ENCODE data around the gene DBH. TPM values are rescaled to one million over a fixed set of nuclear protein-coding genes. Genes with fewer than 3 reads are reported as not detected.

The DBH gene
- total and polyA plus RNA-seq, 2 donors (not counting 3 experiments of a cell fraction or from before 2014, with no cell fraction given), result not detected

- POLR2A ChIA-PET, result no interaction called here
Observed at GRCh38 chr9:133705576-133705975, 69.4 kb downstream of the DBH start.

More at GRCh38 chr9:133705576-133705975, 69.4 kb downstream of the DBH start:
- Histone ChIP-seq H3K79me2 (ENCODE audit: control insufficient read depth, insufficient read depth, low read length) (no peaks in the 10 kb centered on the region), H3K4me1 (ENCODE audit: control insufficient read depth, extremely low read depth, insufficient read depth, low read length) (no peaks in the 10 kb centered on the region), H3K4me2 (ENCODE audit: insufficient read depth, low read length) (no peak overlapping the region), H4K20me1 (replicated peaks; ENCODE audit: control insufficient read depth, extremely low read depth, insufficient read depth, low read length) (no peaks in the 10 kb centered on the region), H3K36me3 (ENCODE audit: control insufficient read depth in 2 of 2, extremely low read depth in 1 of 2, insufficient read depth in 2 of 2, low read length in 2 of 2) (no peaks in the 10 kb centered on the region), H3K9ac (replicated peaks; ENCODE audit: extremely low read depth, insufficient read depth, low read length) (no peak overlapping the region), H2AFZ (ENCODE audit: low read depth, low read length) (no peak overlapping the region), H3K27me3 (ENCODE audit: control insufficient read depth in 2 of 2, insufficient read depth in 2 of 2, low read length in 2 of 2) (peaks cover 0 to 2% of the 10 kb centered on the region in 2 experiments), H3K9me3 (replicated peaks; ENCODE audit: control insufficient read depth, insufficient read depth, low read length) (no peaks in the 10 kb centered on the region), H3K4me3 (replicated peaks in 1 of 3; ENCODE audit: insufficient read depth in 1 of 3, low read depth in 1 of 3, low read length in 3 of 3) (no peak overlapping the region), H3K9me1 (replicated peaks; ENCODE audit: control insufficient read depth, extremely low read depth, insufficient read depth, low read length) (no peaks in the 10 kb centered on the region), H3K27ac (ENCODE audit: insufficient read depth, low read depth, low read length) (no peak overlapping the region)
- dilution Hi-C loops (cut with MboI; ENCODE audit: extremely low pct_ligation_motif_present, low sequenced_read_pairs), result no loop called here
- no peak for FAIRE-seq
- no TSS peak for BruUV-seq (replicated peaks)
- DNase-seq (ENCODE audit: low read depth, low spot score), result no peak
- TF ChIP-seq MAX (IDR thresholded peaks at IDR 0.05; ENCODE audit: insufficient read depth, insufficient read length) (no peak), CTCF (IDR thresholded peaks at IDR 0.05; ENCODE audit: extremely low read depth in 1 of 2, insufficient read depth in 1 of 2, low read depth in 1 of 2, low read length in 2 of 2) (no peak), FOS (IDR thresholded peaks at IDR 0.05; ENCODE audit: borderline replicate concordance, insufficient read depth, low read length) (no peak), EZH2 (IDR thresholded peaks at IDR 0.05; ENCODE audit: borderline replicate concordance, low read depth, low read length, severe bottlenecking) (no peak), POLR2AphosphoS5 (IDR thresholded peaks at IDR 0.05; ENCODE audit: insufficient read depth, low read depth, low read length) (no peak), GATA2 (IDR thresholded peaks at IDR 0.05; ENCODE audit: insufficient read depth, insufficient read length, low read depth, low read length) (no peak), JUN (IDR thresholded peaks at IDR 0.05; ENCODE audit: borderline replicate concordance, insufficient read depth, insufficient read length, low read depth) (no peak), MYC (IDR thresholded peaks at IDR 0.05; ENCODE audit: low read depth, low read length) (no peak), POLR2A (IDR thresholded peaks at IDR 0.05; ENCODE audit: low read depth, low read length) (no peak)
- intact Hi-C loops (cut with micrococcal nuclease), result no loop called here
- CTCF ChIA-PET, result no interaction called here

Measured in endothelial cell of umbilical vein (primary cell).